Astrocyte (in vitro differentiated cells and primary cell): ENCODE data around the gene EIF5A. TPM values are rescaled to one million over a fixed set of nuclear protein-coding genes. Genes with fewer than 3 reads are reported as not detected.

Source experiments
- DNase-seq: peaks from one replicate; pipeline ENCODE4 v3.0.0-alpha.2; 2010; ENCODE audit warnings: low read depth
- FAIRE-seq: peaks from 2 replicates; lab custom pipeline; 2011; peaks lifted over from hg19 to GRCh38; lab: Jason Lieb, UNC
- H2AFZ ChIP-seq: 2 replicates; pipeline ENCODE4 v1.6.0; 2012; ENCODE audit warnings: low read depth, low read length, inconsistent platforms
- H3K27ac ChIP-seq: 2 replicates; pipeline ENCODE4 v1.5.1; 2011; ENCODE audit warnings: low read depth, low read length, inconsistent platforms
- H3K27me3 ChIP-seq: 2 replicates; pipeline ENCODE4 v1.6.0; 2011; ENCODE audit warnings: low read length, inconsistent platforms; ENCODE audit not compliant: insufficient read depth
- H3K36me3 ChIP-seq: 2 replicates; pipeline ENCODE4 v1.5.1; 2011; ENCODE audit warnings: low read length, inconsistent platforms; ENCODE audit not compliant: insufficient read depth
- H3K4me1 ChIP-seq: 2 replicates; pipeline ENCODE4 v1.5.1; 2011; ENCODE audit warnings: low read length, inconsistent platforms; ENCODE audit not compliant: insufficient read depth
- H3K4me2 ChIP-seq: 2 replicates; pipeline ENCODE4 v1.6.0; 2012; ENCODE audit warnings: low read length, inconsistent platforms
- H3K4me3 ChIP-seq: 2 replicates; pipeline ENCODE4 v1.5.1; 2011; ENCODE audit warnings: low read depth, mild to moderate bottlenecking, low read length, inconsistent platforms; ENCODE audit not compliant: insufficient read depth
- H3K79me2 ChIP-seq: 2 replicates; pipeline ENCODE4 v1.6.0; 2012; ENCODE audit warnings: mild to moderate bottlenecking, low read length, inconsistent platforms; ENCODE audit not compliant: insufficient read depth
- H3K9ac ChIP-seq: 2 replicates; pipeline ENCODE4 v1.6.0; 2012; ENCODE audit warnings: mild to moderate bottlenecking, low read length, inconsistent platforms
- H3K9me3 ChIP-seq: 2 replicates; pipeline ENCODE4 v1.5.1; 2012; ENCODE audit warnings: low read depth, mild to moderate bottlenecking, low read length, inconsistent platforms; ENCODE audit not compliant: insufficient read depth
- H4K20me1 ChIP-seq: 2 replicates; pipeline ENCODE4 v1.6.0; 2012; ENCODE audit warnings: low read length, inconsistent platforms; ENCODE audit not compliant: insufficient read depth
- H3K27ac Mint-ChIP-seq: one replicate; pipeline ENCODE4 v1.8.0; 2021; ENCODE audit warnings: mild to moderate bottlenecking, mixed read lengths; ENCODE audit not compliant: unreplicated experiment
- H3K27me3 Mint-ChIP-seq: one replicate; pipeline ENCODE4 v1.8.0; 2021; ENCODE audit warnings: low read depth, mixed read lengths; ENCODE audit not compliant: unreplicated experiment
- H3K36me3 Mint-ChIP-seq: one replicate; pipeline ENCODE4 v1.8.0; 2021; ENCODE audit warnings: low read depth, mixed read lengths; ENCODE audit not compliant: unreplicated experiment
- H3K4me1 Mint-ChIP-seq: one replicate; pipeline ENCODE4 v1.8.0; 2021; ENCODE audit warnings: low read depth, mixed read lengths; ENCODE audit not compliant: unreplicated experiment
- H3K4me3 Mint-ChIP-seq: one replicate; pipeline ENCODE4 v1.8.0; 2021; ENCODE audit warnings: mild to moderate bottlenecking, moderate library complexity, mixed read lengths; ENCODE audit not compliant: unreplicated experiment
- H3K9me3 Mint-ChIP-seq: one replicate; pipeline ENCODE4 v1.8.0; 2021; ENCODE audit warnings: mild to moderate bottlenecking, mixed read lengths; ENCODE audit not compliant: unreplicated experiment
- CTCF ChIP-seq: IDR thresholded peaks from 2 replicates; pipeline ENCODE4 v1.5.1; 2011; ENCODE audit warnings: low read depth, mild to moderate bottlenecking, inconsistent platforms, low read length, moderate library complexity; ENCODE audit not compliant: insufficient read depth
- EZH2 ChIP-seq: IDR thresholded peaks from 2 replicates; pipeline ENCODE4 v1.6.1; 2012; ENCODE audit warnings: mild to moderate bottlenecking, low read length, inconsistent platforms; ENCODE audit not compliant: insufficient read depth
- total RNA-seq: library from RNA; stranded (reverse); gene quantifications from 2 replicates; pipeline ENCODE4 v1.2.1, GENCODE V29; 2021

EIF5A gene
- total RNA-seq, 1 donor from 2014 or later = 915 TPM

DNA sequence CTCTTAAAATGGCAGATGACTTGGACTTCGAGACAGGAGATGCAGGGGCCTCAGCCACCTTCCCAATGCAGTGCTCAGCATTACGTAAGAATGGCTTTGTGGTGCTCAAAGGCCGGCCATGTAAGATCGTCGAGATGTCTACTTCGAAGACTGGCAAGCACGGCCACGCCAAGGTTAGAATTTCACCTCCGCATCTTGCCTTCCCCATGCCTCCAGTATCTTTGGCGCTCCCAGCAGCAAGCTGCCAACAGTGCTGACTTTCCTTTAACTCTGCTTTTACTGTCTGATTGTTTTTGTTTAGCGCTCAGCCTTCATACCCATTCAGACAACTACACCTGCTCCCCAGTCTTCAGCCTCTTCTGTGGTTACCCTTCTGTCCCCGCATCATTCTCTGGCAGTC lies 2.2 kb downstream of the EIF5A start:
- Mint-ChIP-seq H3K27me3 (no peaks in the 10 kb centered on the region), H3K4me3 (peak overlapping the region; percentile 97), H3K9me3 (no peaks in the 10 kb centered on the region), H3K36me3 (peaks cover 22% of the 10 kb centered on the region), H3K4me1 (peaks cover 47% of the 10 kb centered on the region), H3K27ac (peak overlapping the region; percentile 91)
- Histone ChIP-seq H3K4me2 (peak overlapping the region; percentile 89), H3K9ac (peak overlapping the region; percentile 98), H3K79me2 (peaks cover 66% of the 10 kb centered on the region), H3K4me3 (peak overlapping the region; percentile 87), H3K27me3 (no peaks in the 10 kb centered on the region), H2AFZ (no peak overlapping the region), H3K4me1 (peaks cover 32% of the 10 kb centered on the region), H4K20me1 (peaks cover 63% of the 10 kb centered on the region), H3K36me3 (peaks cover 44% of the 10 kb centered on the region), H3K9me3 (no peaks in the 10 kb centered on the region), H3K27ac (no peak overlapping the region)
- TF ChIP-seq EZH2 (no peak), CTCF (no peak)
- FAIRE-seq (no peak), DNase-seq (no peak)

GRCh38 chr17:7311110-7311705 lies 3.8 kb downstream of the EIF5A start:
- FAIRE-seq (no peak), DNase-seq (no peak)
- Histone ChIP-seq H3K9me3 (no peaks in the 10 kb centered on the region), H3K79me2 (peaks cover 66% of the 10 kb centered on the region), H3K27ac (no peak overlapping the region), H2AFZ (no peak overlapping the region), H3K9ac (peak overlapping the region; percentile 4), H3K36me3 (peaks cover 44% of the 10 kb centered on the region), H4K20me1 (peaks cover 66% of the 10 kb centered on the region), H3K4me2 (peak overlapping the region; percentile 31), H3K4me1 (peaks cover 39% of the 10 kb centered on the region), H3K4me3 (no peak overlapping the region), H3K27me3 (no peaks in the 10 kb centered on the region)
- Mint-ChIP-seq H3K36me3 (peaks cover 22% of the 10 kb centered on the region), H3K27ac (peak overlapping the region; percentile 54), H3K27me3 (no peaks in the 10 kb centered on the region), H3K4me3 (peak overlapping the region; percentile 97), H3K4me1 (peaks cover 47% of the 10 kb centered on the region), H3K9me3 (no peaks in the 10 kb centered on the region)
- TF ChIP-seq CTCF (no peak), EZH2 (no peak)

- Histone ChIP-seq H3K9ac (no peak overlapping the region), H3K79me2 (peaks cover 64% of the 10 kb centered on the region), H3K27me3 (no peaks in the 10 kb centered on the region), H3K36me3 (peaks cover 44% of the 10 kb centered on the region), H3K9me3 (no peaks in the 10 kb centered on the region), H3K4me3 (no peak overlapping the region), H3K4me1 (peaks cover 35% of the 10 kb centered on the region), H2AFZ (no peak overlapping the region), H3K27ac (no peak overlapping the region), H4K20me1 (peaks cover 66% of the 10 kb centered on the region), H3K4me2 (peak overlapping the region; percentile 95)
- no peak for FAIRE-seq
- no peak for TF ChIP-seq CTCF
- TF ChIP-seq EZH2 = no peak
- H3K36me3 Mint-ChIP-seq = peaks cover 23% of the 10 kb centered on the region
- H3K4me3 Mint-ChIP-seq = peak overlapping the region; percentile 78
- no peaks in the 10 kb centered on the region for H3K27me3 Mint-ChIP-seq
- H3K27ac Mint-ChIP-seq = peak overlapping the region; percentile 36
- no peaks in the 10 kb centered on the region for H3K9me3 Mint-ChIP-seq
- DNase-seq = no peak
- H3K4me1 Mint-ChIP-seq = peaks cover 50% of the 10 kb centered on the region
Measured at GRCh38 chr17:7312432-7313087, 5.1 kb downstream of the EIF5A start.
